Measurements from ENCODE around the gene CDH4. TPM values are rescaled to one million over a fixed set of nuclear protein-coding genes. Genes with fewer than 3 reads are reported as not detected.
"Not testable (repeated sequence)": the region's sequence is repeated elsewhere in the genome, so short reads cannot be mapped to it uniquely, and the experiment has no call there.

Gene CDH4
- total and polyA plus RNA-seq, 12 donors = 0.04 to 0.25 (median 0.08) TPM; not detected in 5

GRCh38 chr20:61405007-61405406 is 152.9 kb downstream of the CDH4 start:
- no peak overlapping the region for H3K27ac ChIP-seq
- 77 to 80% methylated on average over 14 of the region's 14 CpGs for WGBS, 2 donors
- H3K4me1 ChIP-seq = no peaks in the 10 kb centered on the region
- peaks cover 0 to 7% (median 0%) of the 10 kb centered on the region in 7 donors for H3K27me3 ChIP-seq
- ATAC-seq (no peak), DNase-seq (no peak)
- H3K9me3 ChIP-seq = peaks cover 0 to 24% (median 0%) of the 10 kb centered on the region in 11 donors
- H3K4me3 ChIP-seq = no peak overlapping the region
- H3K36me3 ChIP-seq = no peaks in the 10 kb centered on the region
- intact Hi-C loops (cut with DNase I) = no loop called here
- TF ChIP-seq CTCF (IDR thresholded peaks at IDR 0.05) = no peak

DNA sequence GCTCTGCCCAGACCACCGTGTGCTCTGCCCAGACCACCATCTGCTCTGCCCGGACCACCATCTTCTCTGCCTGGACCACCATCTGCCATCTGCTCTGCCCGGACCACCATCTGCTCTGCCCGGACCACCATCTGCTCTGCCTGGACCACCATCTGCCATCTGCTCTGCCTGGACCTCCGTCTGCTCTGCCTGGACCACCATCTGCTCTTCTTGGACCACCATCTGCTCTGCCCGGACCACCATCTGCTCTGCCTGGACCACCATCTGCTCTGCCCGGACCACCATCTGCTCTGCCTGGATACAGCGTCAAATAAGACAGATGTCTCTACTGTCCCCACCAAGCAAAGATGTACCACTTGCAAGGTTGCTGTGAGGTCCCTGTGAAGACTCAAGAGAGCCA is 154.7 kb downstream of the CDH4 start:
- H3K4me1 ChIP-seq; intact Hi-C loops (cut with DNase I); DNase-seq; H3K36me3 ChIP-seq; H3K27ac ChIP-seq; H3K27me3 ChIP-seq; H3K4me3 ChIP-seq; ATAC-seq: not testable (repeated sequence)
- H3K9me3 ChIP-seq = peaks cover 0 to 17% (median 0%) of the 10 kb centered on the region in 11 donors
- 91 to 93% methylated on average over 8 of the region's 8 CpGs for WGBS, 2 donors

- intact Hi-C loops (cut with DNase I) = no loop called here
- no peak overlapping the region for H3K27ac ChIP-seq
- no peak for TF ChIP-seq CTCF (IDR thresholded peaks at IDR 0.05)
- no peak for DNase-seq
- H3K9me3 ChIP-seq = peaks cover 0 to 17% (median 0%) of the 10 kb centered on the region in 11 donors
- peaks cover 0 to 7% (median 0%) of the 10 kb centered on the region in 7 donors for H3K27me3 ChIP-seq
- H3K4me3 ChIP-seq = no peak overlapping the region
- 60 to 62% methylated on average over 6 of the region's 6 CpGs for WGBS, 2 donors
- H3K4me1 ChIP-seq = no peaks in the 10 kb centered on the region
- ATAC-seq = no peak
- H3K36me3 ChIP-seq = no peaks in the 10 kb centered on the region
Observed at GRCh38 chr20:61407561-61407960, 155.5 kb downstream of the CDH4 start.

DNA sequence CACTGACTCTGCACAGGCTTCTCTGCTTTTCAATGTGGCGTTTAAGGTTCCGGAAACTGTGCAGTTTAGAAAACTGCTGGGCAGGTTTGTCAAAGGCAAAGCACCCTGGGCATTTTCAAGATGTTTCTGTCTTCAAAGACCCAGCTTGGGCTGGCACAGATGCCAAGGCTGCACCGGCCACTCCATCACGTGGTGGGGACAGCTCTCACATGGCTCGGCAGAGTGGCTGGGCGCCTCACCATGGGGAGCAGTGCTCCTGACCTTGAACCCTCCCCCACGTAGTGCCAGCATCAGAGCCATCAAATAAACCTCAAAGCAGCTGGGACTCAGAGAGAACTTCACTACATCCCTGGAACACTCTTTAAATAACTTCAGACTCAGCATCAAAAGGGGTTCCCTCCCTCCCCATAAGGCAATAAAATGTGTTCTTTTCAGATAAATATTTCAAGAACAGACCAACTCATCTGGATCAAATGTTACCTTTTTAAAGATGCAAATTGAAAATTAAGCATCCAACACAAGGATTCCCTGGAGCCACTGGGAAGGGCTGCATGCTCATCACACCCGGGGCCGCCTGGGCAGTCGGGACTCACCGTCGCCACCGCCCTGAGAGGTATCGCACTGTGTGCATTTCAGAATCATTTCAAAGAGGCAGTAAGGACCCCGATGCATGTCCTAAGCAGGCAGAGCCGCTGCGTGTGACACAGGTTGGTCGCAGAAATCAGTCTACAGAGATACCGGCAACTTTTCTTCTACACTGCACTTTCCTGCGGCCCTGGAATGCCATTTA is 157.1 kb downstream of the CDH4 start:
- H3K4me3 ChIP-seq = no peak overlapping the region
- ATAC-seq = no peak
- intact Hi-C loops (cut with DNase I) = no loop called here
- H3K36me3 ChIP-seq = no peaks in the 10 kb centered on the region
- no peak for DNase-seq
- no peak for TF ChIP-seq CTCF (IDR thresholded peaks at IDR 0.05)
- peaks cover 0 to 21% (median 0%) of the 10 kb centered on the region in 11 donors for H3K9me3 ChIP-seq
- no peak overlapping the region for H3K27ac ChIP-seq
- WGBS, 2 donors = 79 to 83% methylated on average over 20 of the region's 20 CpGs
- H3K4me1 ChIP-seq = no peaks in the 10 kb centered on the region
- H3K27me3 ChIP-seq = peaks cover 0 to 7% (median 0%) of the 10 kb centered on the region in 7 donors

- no peak overlapping the region for H3K27ac ChIP-seq
- no peak overlapping the region for H3K4me3 ChIP-seq
- DNase-seq (no peak), ATAC-seq (no peak)
- no peak for TF ChIP-seq CTCF (IDR thresholded peaks at IDR 0.05)
- intact Hi-C loops (cut with DNase I) = no loop called here
- peaks cover 0 to 7% (median 0%) of the 10 kb centered on the region in 7 donors for H3K27me3 ChIP-seq
- WGBS, 2 donors = 83 to 92% methylated on average over 4 of the region's 4 CpGs
- H3K36me3 ChIP-seq = no peaks in the 10 kb centered on the region
- no peaks in the 10 kb centered on the region for H3K4me1 ChIP-seq
- peaks cover 0 to 13% (median 0%) of the 10 kb centered on the region in 11 donors for H3K9me3 ChIP-seq
Observed at GRCh38 chr20:61411743-61412142, 159.7 kb downstream of the CDH4 start.

Data from heart right ventricle (tissue), 16 donors.